CD4-positive, alpha-beta T cell treated with Interleukin-2 at 100 ng/mL for 4 hours (primary cell): Measurements from ENCODE around the gene SERGEF.

Source experiments
- DNase-seq: peaks from one replicate; pipeline ENCODE4 v3.0.0-alpha.2; 2020; ENCODE audit warnings: low spot score

SERGEF gene

GRCh38 chr11:17783878-17784277 is 229.0 kb downstream of the SERGEF start:
- DNase-seq, result no peak

- DNase-seq, result no peak
Measured at GRCh38 chr11:17782603-17783337, 230.1 kb downstream of the SERGEF start.

GRCh38 chr11:17782145-17782544 is 230.7 kb downstream of the SERGEF start:
- no peak for DNase-seq

GRCh38 chr11:17781626-17782025 is 231.2 kb downstream of the SERGEF start:
- DNase-seq, result no peak

- DNase-seq, result no peak
Measured at GRCh38 chr11:17781221-17781620, 231.6 kb downstream of the SERGEF start.

GRCh38 chr11:17780668-17781067 is 232.2 kb downstream of the SERGEF start:
- DNase-seq, result no peak

GRCh38 chr11:17779861-17780594 is 232.8 kb downstream of the SERGEF start:
- DNase-seq, result no peak

- no peak for DNase-seq
Measured at GRCh38 chr11:17778956-17779860, 233.6 kb downstream of the SERGEF start.

GRCh38 chr11:17778352-17778751 is 234.5 kb downstream of the SERGEF start:
- DNase-seq, result no peak

GRCh38 chr11:17777738-17778091 is 235.1 kb downstream of the SERGEF start:
- DNase-seq, result no peak

- DNase-seq, result no peak
Measured at GRCh38 chr11:17777086-17777737, 235.6 kb downstream of the SERGEF start.

- no peak for DNase-seq
Measured at GRCh38 chr11:17776212-17776875, 236.5 kb downstream of the SERGEF start.

- DNase-seq, result no peak
Measured at GRCh38 chr11:17775507-17776211, 237.2 kb downstream of the SERGEF start.

- no peak for DNase-seq
Measured at GRCh38 chr11:17775035-17775348, 237.9 kb downstream of the SERGEF start.

- DNase-seq, result no peak
Measured at GRCh38 chr11:17774232-17775034, 238.4 kb downstream of the SERGEF start.

- DNase-seq, result no peak
Measured at GRCh38 chr11:17773674-17774073, 239.2 kb downstream of the SERGEF start.

- no peak for DNase-seq
Measured at GRCh38 chr11:17772704-17773600, 239.9 kb downstream of the SERGEF start.

GRCh38 chr11:17771841-17772401 is 240.9 kb downstream of the SERGEF start:
- no peak for DNase-seq

- DNase-seq, result no peak
Measured at GRCh38 chr11:17771415-17771814, 241.4 kb downstream of the SERGEF start.
